Measurements from ENCODE around the gene RAPGEF6.

Gene RAPGEF6

DNA sequence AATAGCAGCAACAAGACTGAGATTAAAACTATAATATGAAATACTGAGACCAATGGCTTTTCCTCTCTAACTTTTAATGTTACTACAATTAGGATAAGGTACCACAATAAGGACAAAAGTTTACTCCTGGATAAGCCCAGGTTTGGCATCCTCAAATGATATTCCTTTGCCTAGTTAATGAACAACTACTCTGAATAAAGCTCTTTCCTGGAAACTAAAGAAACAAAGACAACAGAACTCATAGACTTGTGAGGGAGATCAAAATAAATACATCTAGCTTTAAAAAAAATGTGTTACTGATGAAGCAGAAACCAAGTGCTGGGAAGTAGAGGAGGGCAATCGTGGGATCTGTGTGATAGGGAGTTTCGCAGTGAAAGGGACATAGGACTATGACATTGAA, 19.3 kb upstream of the RAPGEF6 start:
- peaks cover 14 to 39% of the 10 kb centered on the region in 2 experiments for H3K36me3 ChIP-seq (ENCODE audit: control insufficient read depth in 2 of 2, insufficient read depth in 1 of 2, low read length in 2 of 2)
- H3K9me3 ChIP-seq (ENCODE audit: control insufficient read depth, insufficient read depth, low read depth, low read length), result no peaks in the 10 kb centered on the region
- no peak overlapping the region for H3K27ac ChIP-seq (ENCODE audit: extremely low read depth, low read depth, low read length)
- TF ChIP-seq ZNF140 (tag by site-specific recombination; IDR thresholded peaks at IDR 0.05) (no peak), ZNF138 (tag by site-specific recombination; IDR thresholded peaks at IDR 0.05; ENCODE audit: borderline replicate concordance) (no peak), ZSCAN30 (tag by site-specific recombination; IDR thresholded peaks at IDR 0.05) (no peak), OSR2 (tag by site-specific recombination; IDR thresholded peaks at IDR 0.05) (no peak), ZNF473 (tag by site-specific recombination; IDR thresholded peaks at IDR 0.05) (no peak), SP2 (tag by site-specific recombination; IDR thresholded peaks at IDR 0.05) (no peak), ZNF350 (tag by site-specific recombination; IDR thresholded peaks at IDR 0.05) (no peak), ZNF624 (tag by site-specific recombination; IDR thresholded peaks at IDR 0.05) (no peak), ZNF707 (tag by site-specific recombination; IDR thresholded peaks at IDR 0.05) (no peak), KLF16 (tag by site-specific recombination; IDR thresholded peaks at IDR 0.05) (no peak), SP3 (tag by site-specific recombination; IDR thresholded peaks at IDR 0.05) (no peak), ZNF48 (tag by site-specific recombination; IDR thresholded peaks at IDR 0.05) (no peak)
- TF ChIP-seq, protein P1, sequence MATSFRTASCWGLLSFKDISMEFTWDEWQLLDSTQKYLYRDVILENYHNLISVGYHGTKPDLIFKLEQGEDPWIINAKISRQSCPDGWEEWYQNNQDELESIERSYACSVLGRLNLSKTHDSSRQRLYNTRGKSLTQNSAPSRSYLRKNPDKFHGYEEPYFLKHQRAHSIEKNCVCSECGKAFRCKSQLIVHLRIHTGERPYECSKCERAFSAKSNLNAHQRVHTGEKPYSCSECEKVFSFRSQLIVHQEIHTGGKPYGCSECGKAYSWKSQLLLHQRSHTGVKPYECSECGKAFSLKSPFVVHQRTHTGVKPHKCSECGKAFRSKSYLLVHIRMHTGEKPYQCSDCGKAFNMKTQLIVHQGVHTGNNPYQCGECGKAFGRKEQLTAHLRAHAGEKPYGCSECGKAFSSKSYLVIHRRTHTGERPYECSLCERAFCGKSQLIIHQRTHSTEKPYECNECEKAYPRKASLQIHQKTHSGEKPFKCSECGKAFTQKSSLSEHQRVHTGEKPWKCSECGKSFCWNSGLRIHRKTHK (tag by site-specific recombination; IDR thresholded peaks at IDR 0.05), result no peak
- TF ChIP-seq, protein P2, sequence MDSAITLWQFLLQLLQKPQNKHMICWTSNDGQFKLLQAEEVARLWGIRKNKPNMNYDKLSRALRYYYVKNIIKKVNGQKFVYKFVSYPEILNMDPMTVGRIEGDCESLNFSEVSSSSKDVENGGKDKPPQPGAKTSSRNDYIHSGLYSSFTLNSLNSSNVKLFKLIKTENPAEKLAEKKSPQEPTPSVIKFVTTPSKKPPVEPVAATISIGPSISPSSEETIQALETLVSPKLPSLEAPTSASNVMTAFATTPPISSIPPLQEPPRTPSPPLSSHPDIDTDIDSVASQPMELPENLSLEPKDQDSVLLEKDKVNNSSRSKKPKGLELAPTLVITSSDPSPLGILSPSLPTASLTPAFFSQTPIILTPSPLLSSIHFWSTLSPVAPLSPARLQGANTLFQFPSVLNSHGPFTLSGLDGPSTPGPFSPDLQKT (IDR thresholded peaks at IDR 0.05; ENCODE audit: borderline replicate concordance, low read depth, low read length), result no peak
- TF ChIP-seq, protein P3, sequence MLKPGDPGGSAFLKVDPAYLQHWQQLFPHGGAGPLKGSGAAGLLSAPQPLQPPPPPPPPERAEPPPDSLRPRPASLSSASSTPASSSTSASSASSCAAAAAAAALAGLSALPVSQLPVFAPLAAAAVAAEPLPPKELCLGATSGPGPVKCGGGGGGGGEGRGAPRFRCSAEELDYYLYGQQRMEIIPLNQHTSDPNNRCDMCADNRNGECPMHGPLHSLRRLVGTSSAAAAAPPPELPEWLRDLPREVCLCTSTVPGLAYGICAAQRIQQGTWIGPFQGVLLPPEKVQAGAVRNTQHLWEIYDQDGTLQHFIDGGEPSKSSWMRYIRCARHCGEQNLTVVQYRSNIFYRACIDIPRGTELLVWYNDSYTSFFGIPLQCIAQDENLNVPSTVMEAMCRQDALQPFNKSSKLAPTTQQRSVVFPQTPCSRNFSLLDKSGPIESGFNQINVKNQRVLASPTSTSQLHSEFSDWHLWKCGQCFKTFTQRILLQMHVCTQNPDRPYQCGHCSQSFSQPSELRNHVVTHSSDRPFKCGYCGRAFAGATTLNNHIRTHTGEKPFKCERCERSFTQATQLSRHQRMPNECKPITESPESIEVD (tag by site-specific recombination; IDR thresholded peaks at IDR 0.05), result no peak
- TF ChIP-seq, protein P4, sequence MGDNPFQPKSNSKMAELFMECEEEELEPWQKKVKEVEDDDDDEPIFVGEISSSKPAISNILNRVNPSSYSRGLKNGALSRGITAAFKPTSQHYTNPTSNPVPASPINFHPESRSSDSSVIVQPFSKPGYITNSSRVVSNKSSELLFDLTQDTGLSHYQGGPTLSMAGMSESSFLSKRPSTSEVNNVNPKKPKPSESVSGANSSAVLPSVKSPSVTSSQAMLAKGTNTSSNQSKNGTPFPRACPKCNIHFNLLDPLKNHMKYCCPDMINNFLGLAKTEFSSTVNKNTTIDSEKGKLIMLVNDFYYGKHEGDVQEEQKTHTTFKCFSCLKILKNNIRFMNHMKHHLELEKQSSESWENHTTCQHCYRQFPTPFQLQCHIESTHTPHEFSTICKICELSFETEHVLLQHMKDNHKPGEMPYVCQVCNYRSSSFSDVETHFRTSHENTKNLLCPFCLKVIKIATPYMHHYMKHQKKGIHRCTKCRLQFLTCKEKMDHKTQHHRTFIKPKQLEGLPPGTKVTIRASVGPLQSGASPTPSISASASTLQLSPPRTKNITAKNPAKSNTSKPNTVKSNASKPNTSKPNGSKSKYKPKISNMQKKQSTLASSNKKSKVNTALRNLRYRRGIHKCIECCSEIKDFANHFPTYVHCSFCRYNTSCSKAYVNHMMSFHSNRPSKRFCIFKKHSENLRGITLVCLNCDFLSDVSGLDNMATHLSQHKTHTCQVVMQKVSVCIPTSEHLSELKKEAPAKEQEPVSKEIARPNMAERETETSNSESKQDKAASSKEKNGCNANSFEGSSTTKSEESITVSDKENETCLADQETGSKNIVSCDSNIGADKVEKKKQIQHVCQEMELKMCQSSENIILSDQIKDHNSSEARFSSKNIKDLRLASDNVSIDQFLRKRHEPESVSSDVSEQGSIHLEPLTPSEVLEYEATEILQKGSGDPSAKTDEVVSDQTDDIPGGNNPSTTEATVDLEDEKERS (tag by site-specific recombination; IDR thresholded peaks at IDR 0.05), result no peak
- CTCF ChIA-PET, result no interaction called here
- no peak overlapping the region for H3K4me3 ChIP-seq (ENCODE audit: low read depth, low read length)
- no peaks in the 10 kb centered on the region for H3K4me1 ChIP-seq (ENCODE audit: control insufficient read depth, insufficient read depth, low read length)
- POLR2A ChIA-PET, result no interaction called here

DNA sequence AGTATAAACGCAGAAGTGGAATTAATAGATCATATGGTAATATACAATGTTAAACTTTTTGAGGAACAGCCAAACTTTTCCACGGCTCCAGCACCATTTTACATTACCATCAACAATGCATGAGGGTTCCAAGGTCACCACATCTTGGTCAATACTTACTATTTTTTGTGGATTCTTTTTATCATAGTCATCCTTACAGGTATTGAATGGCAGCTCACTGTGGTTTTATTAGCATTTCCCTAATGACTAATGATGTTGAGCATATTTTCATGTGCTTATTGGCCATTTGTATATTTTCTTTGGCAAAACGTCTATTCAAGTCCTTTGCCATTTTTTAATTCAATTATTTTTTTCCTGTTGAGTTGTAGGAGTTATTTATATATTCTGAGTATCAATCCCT, 14.1 kb upstream of the RAPGEF6 start:
- ChIA-PET CTCF (no interaction called here), POLR2A (no interaction called here)
- H3K4me3 ChIP-seq (ENCODE audit: low read depth, low read length), result no peak overlapping the region
- peaks cover 18 to 64% of the 10 kb centered on the region in 2 experiments for H3K36me3 ChIP-seq (ENCODE audit: control insufficient read depth in 2 of 2, insufficient read depth in 1 of 2, low read length in 2 of 2)
- no peaks in the 10 kb centered on the region for H3K4me1 ChIP-seq (ENCODE audit: control insufficient read depth, insufficient read depth, low read length)
- H3K9me3 ChIP-seq (ENCODE audit: control insufficient read depth, insufficient read depth, low read depth, low read length), result no peaks in the 10 kb centered on the region
- no peak for TF ChIP-seq EGR2 (tag by site-specific recombination; IDR thresholded peaks at IDR 0.05; ENCODE audit: low read depth)
- TF ChIP-seq SP2 (tag by site-specific recombination; IDR thresholded peaks at IDR 0.05), result no peak
- TF ChIP-seq ZNF248 (tag by site-specific recombination; IDR thresholded peaks at IDR 0.05), result no peak
- TF ChIP-seq SP3 (tag by site-specific recombination; IDR thresholded peaks at IDR 0.05), result no peak
- no peak for TF ChIP-seq ZNF707 (tag by site-specific recombination; IDR thresholded peaks at IDR 0.05)
- TF ChIP-seq WT1 (tag by site-specific recombination; IDR thresholded peaks at IDR 0.05), result no peak
- no peak for TF ChIP-seq ZNF311 (tag by site-specific recombination; IDR thresholded peaks at IDR 0.05; ENCODE audit: borderline replicate concordance)
- TF ChIP-seq, protein P5, sequence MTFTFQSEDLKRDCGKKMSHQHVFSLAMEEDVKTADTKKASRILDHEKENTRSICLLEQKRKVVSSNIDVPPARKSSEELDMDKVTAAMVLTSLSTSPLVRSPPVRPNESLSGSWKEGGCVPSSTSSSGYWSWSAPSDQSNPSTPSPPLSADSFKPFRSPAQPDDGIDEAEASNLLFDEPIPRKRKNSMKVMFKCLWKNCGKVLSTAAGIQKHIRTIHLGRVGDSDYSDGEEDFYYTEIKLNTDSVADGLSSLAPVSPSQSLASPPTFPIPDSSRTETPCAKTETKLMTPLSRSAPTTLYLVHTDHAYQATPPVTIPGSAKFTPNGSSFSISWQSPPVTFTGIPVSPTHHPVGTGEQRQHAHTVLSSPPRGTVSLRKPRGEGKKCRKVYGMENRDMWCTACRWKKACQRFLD (tag by site-specific recombination; IDR thresholded peaks at IDR 0.05), result no peak
- no peak for TF ChIP-seq KLF9 (tag by site-specific recombination; IDR thresholded peaks at IDR 0.05; ENCODE audit: low read depth)
- H3K27ac ChIP-seq (ENCODE audit: extremely low read depth, low read depth, low read length), result no peak overlapping the region

All from HEK293 (cell line).